ENCODE data around the gene BMPR2. TPM values are rescaled to one million over a fixed set of nuclear protein-coding genes. Genes with fewer than 3 reads are reported as not detected.

Gene BMPR2
- total and polyA plus RNA-seq, 2 of the 4 experiments (the other 2 are of a cell fraction), result 17.0 to 30.1 TPM

- Histone ChIP-seq H3K9ac (ENCODE audit: low read depth, low read length) (no peak overlapping the region), H3K18ac (ENCODE audit: low read depth, low read length) (peak overlapping the region; percentile 61; the same call in 1 of the 2 replicates), H3K14ac (replicated peaks; ENCODE audit: low read depth, low read length) (no peak overlapping the region), H4K91ac (ENCODE audit: insufficient read depth, low read depth, low read length) (no peak overlapping the region), H3K56ac (ENCODE audit: extremely low read depth, insufficient read depth, low read length) (no peak overlapping the region), H3K4me3 (ENCODE audit: insufficient read depth, low read depth, low read length) (no peak overlapping the region), H3K79me1 (ENCODE audit: low read depth in 1 of 2, low read length in 2 of 2) (peaks cover 5 to 35% of the 10 kb centered on the region in 2 experiments; a peak in 3 of 4 replicates), H4K20me1 (ENCODE audit: insufficient read depth, low read length) (peaks cover 27% of the 10 kb centered on the region), H2AK9ac (replicated peaks; ENCODE audit: low read depth, low read length, poor library complexity) (no peak overlapping the region), H3K4me2 (ENCODE audit: low read depth, low read length) (no peak overlapping the region), H3K9me1 (ENCODE audit: insufficient read depth, low read length) (peaks cover 2% of the 10 kb centered on the region; the same call in 1 of the 2 replicates), H4K8ac (ENCODE audit: low read depth in 2 of 2, low read length in 2 of 2) (no peak overlapping the region), H3K36me3 (ENCODE audit: control insufficient read depth, insufficient read depth, low read length) (peaks cover 4% of the 10 kb centered on the region; the same call in 1 of the 2 replicates), H3K27ac (ENCODE audit: insufficient read depth, low read length) (no peak overlapping the region), H2BK15ac (ENCODE audit: low read depth, low read length) (no peak overlapping the region), H3K23ac (ENCODE audit: low read depth, low read length) (no peak overlapping the region), H4K5ac (ENCODE audit: low read depth, low read length) (no peak overlapping the region), H3K4ac (ENCODE audit: low read depth, low read length) (no peak overlapping the region), H3K9me3 (ENCODE audit: control insufficient read depth, insufficient read depth, low read length) (no peaks in the 10 kb centered on the region), H2BK20ac (ENCODE audit: low read depth, low read length) (no peak overlapping the region), H3K27me3 (ENCODE audit: control insufficient read depth, insufficient read depth, low read length) (no peaks in the 10 kb centered on the region), H2AK5ac (ENCODE audit: low read depth, low read length) (no peak overlapping the region), H2BK120ac (ENCODE audit: low read depth, low read length) (no peak overlapping the region), H3K4me1 (ENCODE audit: control insufficient read depth, insufficient read depth, low read length) (peaks cover 7% of the 10 kb centered on the region), H2AFZ (replicated peaks; ENCODE audit: low read length, poor library complexity) (no peak overlapping the region), H2BK5ac (ENCODE audit: low read depth, low read length, poor library complexity, severe bottlenecking) (no peak overlapping the region)
- DNase-seq (no peak), ATAC-seq (ENCODE audit: low read depth) (no peak)
- intact Hi-C loops (cut with micrococcal nuclease) (no loop called here), dilution Hi-C loops (cut with HindIII; ENCODE audit: low sequenced_read_pairs, unreplicated experiment) (no loop called here), in situ Hi-C loops (cut with MboI; ENCODE audit: low sequenced_read_pairs) (no loop called here)
- BruUV-seq (replicated peaks), result no TSS peak
- CTCF ChIA-PET, result no interaction called here
- POLR2A ChIA-PET (ENCODE audit: unreplicated experiment), result no interaction called here
- WGBS, 2 experiments (ENCODE audit: extremely low coverage in 2 of 2, insufficient read length in 1 of 2), result no CpG with 5 or more reads among the region's 1 CpG
- TF ChIP-seq CEBPB (IDR thresholded peaks at IDR 0.05; ENCODE audit: low read depth, low read length) (no peak), FOS (IDR thresholded peaks at IDR 0.05; ENCODE audit: low read depth, low read length) (no peak), MXI1 (IDR thresholded peaks at IDR 0.05; ENCODE audit: borderline replicate concordance, low read depth, low read length) (no peak), ELK1 (IDR thresholded peaks at IDR 0.05; ENCODE audit: borderline replicate concordance, low read depth, low read length) (no peak), MAZ (IDR thresholded peaks at IDR 0.05; ENCODE audit: borderline replicate concordance, low read depth, low read length) (no peak), RCOR1 (IDR thresholded peaks at IDR 0.05; ENCODE audit: insufficient replicate concordance, low read length) (no peak), NFE2L2 (IDR thresholded peaks at IDR 0.05; ENCODE audit: low read depth, low read length) (no peak), CTCF (conservative IDR thresholded peaks at IDR 0.05; ENCODE audit: low read depth, low read length) (no peak), POLR2A (IDR thresholded peaks at IDR 0.05; ENCODE audit: low read depth, low read length) (no peak), CHD1 (IDR thresholded peaks at IDR 0.05; ENCODE audit: low read depth, low read length) (no peak), SMC3 (IDR thresholded peaks at IDR 0.05; ENCODE audit: low read depth, low read length) (no peak), MAFK (IDR thresholded peaks at IDR 0.05; ENCODE audit: low read depth, low read length) (no peak), BHLHE40 (IDR thresholded peaks at IDR 0.05; ENCODE audit: low read depth, low read length) (no peak), RAD21 (IDR thresholded peaks at IDR 0.05; ENCODE audit: low read length) (no peak), RFX5 (IDR thresholded peaks at IDR 0.05; ENCODE audit: low read depth, low read length) (no peak)
Observed at GRCh38 chr2:202455114-202455513, 79.0 kb downstream of the BMPR2 start.
